Progenitor cell of endocrine pancreas (in vitro differentiated cells): ENCODE results near the gene RUVBL1. TPM values are rescaled to one million over a fixed set of nuclear protein-coding genes. Genes with fewer than 3 reads are reported as not detected.
A peak's percentile ranks its signal among the peaks of the same experiment; 100 is the strongest.

Experiments
- DNase-seq: peaks from one replicate; pipeline ENCODE4 v3.0.0; 2021; ENCODE audit warnings: low spot score; ENCODE audit not compliant: unreplicated experiment
- H3K27ac Mint-ChIP-seq: 2 replicates; pipeline ENCODE4 v1.8.0; 2021; ENCODE audit warnings: mild to moderate bottlenecking, moderate library complexity, mixed read lengths
- H3K27me3 Mint-ChIP-seq: 2 replicates; pipeline ENCODE4 v1.8.0; 2021; ENCODE audit warnings: mixed read lengths
- H3K36me3 Mint-ChIP-seq: 2 replicates; pipeline ENCODE4 v1.8.0; 2022; ENCODE audit warnings: mixed read lengths; ENCODE audit not compliant: insufficient read depth
- H3K4me1 Mint-ChIP-seq: 2 replicates; pipeline ENCODE4 v1.8.0; 2021; ENCODE audit warnings: low read depth, mixed read lengths
- H3K4me3 Mint-ChIP-seq: 2 replicates; pipeline ENCODE4 v1.8.0; 2021; ENCODE audit warnings: low read depth, mild to moderate bottlenecking, moderate library complexity, mixed read lengths
- H3K9me3 Mint-ChIP-seq: 2 replicates; pipeline ENCODE4 v1.8.0; 2021; ENCODE audit warnings: low read depth, mixed read lengths
- total RNA-seq: library from RNA; stranded (reverse); gene quantifications from 2 replicates; pipeline ENCODE4 v1.2.1, GENCODE V29; 2021
- TF ChIP-seq, protein P1 (sequence below): fragments of 200-600 bp; sonication (generic); IDR thresholded peaks from one replicate; pipeline ENCODE4 v1.5.0; 2021; ENCODE audit warnings: antibody characterized with exemption, mild to moderate bottlenecking; ENCODE audit not compliant: unreplicated experiment

Gene RUVBL1
- total RNA-seq, 1 donor from 2014 or later: 53.6 TPM

DNA sequence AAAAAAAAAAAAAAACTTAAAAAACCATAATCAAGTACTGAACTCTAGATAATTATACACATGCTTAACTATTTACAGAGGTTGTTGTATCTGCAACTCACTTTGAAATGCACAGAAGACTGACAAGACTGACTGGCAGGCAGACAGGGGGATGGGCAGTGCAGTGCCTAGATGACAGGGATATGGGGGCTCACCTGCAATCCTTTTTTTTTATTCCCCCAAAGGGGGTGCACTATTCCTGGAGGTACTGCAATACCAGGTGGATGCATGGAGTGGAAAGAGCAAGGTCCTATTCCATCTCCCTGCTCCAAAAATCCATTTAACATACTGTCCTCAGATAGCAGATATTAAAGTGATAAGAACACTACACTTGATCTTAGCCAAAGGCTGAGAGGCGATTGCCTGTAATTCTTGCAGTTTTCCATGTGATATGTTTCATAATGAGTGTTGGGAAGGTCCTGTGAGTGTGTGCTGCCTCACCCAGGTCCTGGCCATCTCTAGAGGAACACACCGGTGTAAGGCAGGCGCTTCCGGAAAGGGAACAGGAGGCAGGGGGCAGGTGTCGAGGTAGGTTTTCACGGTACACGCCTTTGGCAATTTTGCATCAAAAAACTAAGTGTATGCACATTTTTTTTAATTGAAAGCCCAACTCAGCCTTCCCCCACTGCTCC lies 48.6 kb downstream of the RUVBL1 start:
- TF ChIP-seq, protein P1, sequence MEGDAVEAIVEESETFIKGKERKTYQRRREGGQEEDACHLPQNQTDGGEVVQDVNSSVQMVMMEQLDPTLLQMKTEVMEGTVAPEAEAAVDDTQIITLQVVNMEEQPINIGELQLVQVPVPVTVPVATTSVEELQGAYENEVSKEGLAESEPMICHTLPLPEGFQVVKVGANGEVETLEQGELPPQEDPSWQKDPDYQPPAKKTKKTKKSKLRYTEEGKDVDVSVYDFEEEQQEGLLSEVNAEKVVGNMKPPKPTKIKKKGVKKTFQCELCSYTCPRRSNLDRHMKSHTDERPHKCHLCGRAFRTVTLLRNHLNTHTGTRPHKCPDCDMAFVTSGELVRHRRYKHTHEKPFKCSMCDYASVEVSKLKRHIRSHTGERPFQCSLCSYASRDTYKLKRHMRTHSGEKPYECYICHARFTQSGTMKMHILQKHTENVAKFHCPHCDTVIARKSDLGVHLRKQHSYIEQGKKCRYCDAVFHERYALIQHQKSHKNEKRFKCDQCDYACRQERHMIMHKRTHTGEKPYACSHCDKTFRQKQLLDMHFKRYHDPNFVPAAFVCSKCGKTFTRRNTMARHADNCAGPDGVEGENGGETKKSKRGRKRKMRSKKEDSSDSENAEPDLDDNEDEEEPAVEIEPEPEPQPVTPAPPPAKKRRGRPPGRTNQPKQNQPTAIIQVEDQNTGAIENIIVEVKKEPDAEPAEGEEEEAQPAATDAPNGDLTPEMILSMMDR: no peak
- H3K27me3 Mint-ChIP-seq: peaks cover 20% of the 10 kb centered on the region
- H3K4me1 Mint-ChIP-seq: peaks cover 5% of the 10 kb centered on the region
- no peaks in the 10 kb centered on the region for H3K9me3 Mint-ChIP-seq
- DNase-seq: no peak
- H3K4me3 Mint-ChIP-seq: peak overlapping the region; percentile 68
- H3K27ac Mint-ChIP-seq: no peak overlapping the region
- peaks cover 7% of the 10 kb centered on the region for H3K36me3 Mint-ChIP-seq

DNA sequence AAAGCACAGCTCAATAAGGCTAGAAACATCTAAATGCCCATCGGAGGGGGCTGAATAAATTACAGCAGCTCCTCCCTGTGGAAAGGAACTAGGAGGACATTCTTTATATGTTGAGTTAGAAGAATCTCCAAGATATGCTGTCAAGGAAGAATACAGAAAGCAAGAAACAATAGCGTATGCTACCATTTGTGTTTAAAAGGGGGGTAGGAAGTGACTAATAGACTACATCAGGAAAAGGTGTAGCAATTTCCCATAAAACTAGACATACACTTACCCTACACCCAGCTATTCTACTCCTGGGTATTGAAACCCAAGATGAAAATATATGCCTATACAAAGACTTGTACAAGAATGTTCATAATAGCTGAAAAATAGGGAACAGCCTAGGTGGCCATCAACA lies 49.8 kb downstream of the RUVBL1 start:
- H3K4me3 Mint-ChIP-seq: no peak overlapping the region
- no peaks in the 10 kb centered on the region for H3K9me3 Mint-ChIP-seq
- peaks cover 9% of the 10 kb centered on the region for H3K27me3 Mint-ChIP-seq
- H3K4me1 Mint-ChIP-seq: peaks cover 5% of the 10 kb centered on the region
- peaks cover under 1% of the 10 kb centered on the region for H3K36me3 Mint-ChIP-seq
- no peak for DNase-seq
- H3K27ac Mint-ChIP-seq: no peak overlapping the region
- TF ChIP-seq, protein P1: no peak

DNA sequence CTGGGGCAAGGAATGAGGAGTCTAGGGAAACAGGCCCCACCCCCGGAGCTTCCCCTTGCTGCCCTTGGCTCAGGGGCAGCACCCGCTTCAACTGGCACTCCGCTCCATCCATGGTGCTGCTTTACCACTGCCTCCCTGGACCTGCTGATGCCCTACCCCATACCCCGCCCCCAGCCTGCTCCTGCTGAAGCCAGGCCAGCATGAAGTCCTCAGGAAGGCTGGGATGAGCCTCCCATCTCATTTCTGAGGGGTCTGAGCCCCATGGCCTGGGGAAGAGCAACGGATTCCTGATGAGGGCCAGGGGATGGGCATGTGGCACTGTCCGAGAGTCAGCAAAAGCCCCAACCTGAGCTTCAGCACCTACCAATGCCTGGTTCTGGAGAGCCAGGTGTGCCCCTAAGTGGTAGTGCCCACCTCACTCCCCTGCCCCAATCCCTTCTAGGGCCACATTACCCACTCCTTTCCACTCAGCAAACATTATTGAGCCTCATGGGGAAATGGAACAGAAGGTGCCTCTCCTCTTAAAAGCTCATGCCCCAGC lies 50.4 kb downstream of the RUVBL1 start:
- DNase-seq: no peak
- Mint-ChIP-seq H3K4me3 (no peak overlapping the region), H3K9me3 (no peaks in the 10 kb centered on the region), H3K27me3 (peaks cover 6% of the 10 kb centered on the region), H3K36me3 (peaks cover 2% of the 10 kb centered on the region), H3K4me1 (peaks cover 5% of the 10 kb centered on the region), H3K27ac (no peak overlapping the region)
- TF ChIP-seq, protein P1: no peak

DNA sequence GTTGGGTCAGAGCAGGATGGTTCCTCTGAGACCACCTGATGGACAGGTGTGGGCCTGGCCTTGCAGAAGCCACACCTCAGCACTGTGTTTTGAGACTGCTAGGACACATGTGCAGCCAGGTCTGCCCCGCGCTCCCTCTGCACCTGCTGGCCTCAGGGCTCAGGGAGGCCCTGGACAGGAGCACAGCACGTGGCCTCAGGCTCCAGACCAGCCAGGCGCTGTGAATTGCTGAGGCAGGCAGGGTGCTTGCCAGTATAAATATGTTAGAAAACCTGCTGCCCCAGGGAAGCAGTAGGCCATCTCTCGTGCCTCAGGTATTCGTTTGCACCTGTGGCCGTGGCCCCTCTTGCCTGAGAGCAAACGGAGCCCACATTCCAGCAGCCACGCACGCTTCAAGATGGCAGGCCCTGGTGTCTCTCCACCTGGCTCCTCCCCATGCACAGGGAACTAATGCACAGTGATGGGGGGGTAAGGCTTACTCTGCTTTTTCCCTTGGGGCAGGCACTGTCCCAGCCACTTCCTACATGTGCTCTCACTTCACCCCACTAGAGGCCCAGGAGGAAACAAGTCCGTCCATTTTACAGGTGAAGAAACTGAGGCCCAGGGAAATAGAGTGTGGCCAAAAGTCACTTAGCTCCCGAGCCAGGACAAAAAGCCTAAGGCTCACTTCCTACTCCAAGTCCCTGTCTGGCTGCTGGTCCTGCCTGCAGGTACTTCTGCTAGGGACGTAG lies 51.0 kb downstream of the RUVBL1 start:
- TF ChIP-seq, protein P1: no peak
- no peak for DNase-seq
- Mint-ChIP-seq H3K27me3 (peaks cover 6% of the 10 kb centered on the region), H3K9me3 (no peaks in the 10 kb centered on the region), H3K36me3 (peaks cover 8% of the 10 kb centered on the region), H3K4me3 (no peak overlapping the region), H3K27ac (no peak overlapping the region), H3K4me1 (peaks cover 5% of the 10 kb centered on the region)

DNA sequence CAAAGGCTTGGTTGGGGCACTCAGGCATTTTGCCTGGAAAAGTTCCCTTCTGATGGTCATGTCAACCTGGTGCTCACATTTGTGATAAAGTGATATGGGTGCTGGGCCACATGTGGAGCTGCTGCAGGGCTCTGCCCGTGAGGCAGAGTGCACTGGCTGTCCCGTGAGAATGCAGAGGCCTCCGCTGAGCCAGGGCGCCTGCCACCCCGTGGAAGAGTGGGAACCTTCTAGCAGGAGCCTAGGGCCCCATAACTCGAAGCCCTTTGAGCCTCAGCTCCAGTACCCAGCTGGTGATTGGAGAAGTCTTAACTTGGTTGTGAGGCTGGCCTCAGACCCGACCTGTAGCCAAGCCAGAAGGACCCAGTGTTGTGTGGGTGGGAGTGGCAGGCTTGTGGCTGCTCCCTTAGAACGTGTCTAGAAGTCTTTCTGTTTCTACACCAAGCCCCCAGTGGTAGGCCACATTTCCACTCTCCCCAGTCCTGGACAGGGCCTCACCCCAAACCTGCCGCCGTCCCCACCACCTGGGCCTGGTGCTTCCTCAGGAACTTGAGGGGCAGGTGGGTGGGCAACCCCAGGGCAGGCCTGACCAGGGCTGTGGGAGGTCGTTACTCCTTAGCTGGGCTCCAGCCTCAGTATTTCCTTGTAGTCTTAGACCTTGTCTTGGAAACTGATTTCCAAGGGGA lies 51.7 kb downstream of the RUVBL1 start:
- Mint-ChIP-seq H3K4me3 (no peak overlapping the region), H3K36me3 (peaks cover 12% of the 10 kb centered on the region), H3K4me1 (peaks cover 5% of the 10 kb centered on the region), H3K27me3 (peaks cover 6% of the 10 kb centered on the region), H3K27ac (no peak overlapping the region), H3K9me3 (no peaks in the 10 kb centered on the region)
- TF ChIP-seq, protein P1: no peak
- no peak for DNase-seq
